ENCODE data around the gene LHX8.
"Not testable (repeated sequence)": the region's sequence is repeated elsewhere in the genome, so short reads cannot be mapped to it uniquely, and the experiment has no call there.

The LHX8 gene

DNA sequence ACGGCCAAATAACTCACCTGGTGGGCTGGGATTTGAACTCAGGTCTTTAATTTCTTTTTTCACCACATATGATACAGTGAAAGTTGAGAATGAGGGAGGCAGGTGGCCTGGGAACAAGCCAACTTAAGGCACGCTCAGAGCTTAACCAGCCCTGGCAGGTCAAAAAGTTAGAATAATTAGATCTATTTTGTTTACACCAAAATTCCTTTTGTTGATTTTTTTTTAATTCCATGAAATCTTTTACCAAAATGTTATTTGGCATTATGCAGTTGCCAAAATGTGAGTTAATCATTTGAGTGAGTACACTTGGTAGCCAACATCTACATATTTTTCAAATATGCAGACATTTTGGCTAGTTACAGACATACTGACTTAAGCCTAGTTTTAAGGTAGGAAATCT, 36.8 kb downstream of the LHX8 start:
- Histone ChIP-seq H3K4me1 (ENCODE audit: control insufficient read depth, low read length) (no peaks in the 10 kb centered on the region), H3K9me2 (replicated peaks; ENCODE audit: control insufficient read depth, low read length) (no peaks in the 10 kb centered on the region), H3K27me3 (ENCODE audit: control insufficient read depth, low read length) (no peaks in the 10 kb centered on the region), H3K9me3 (ENCODE audit: control insufficient read depth, insufficient read depth, low read length) (no peaks in the 10 kb centered on the region), H3K4me3 (ENCODE audit: low read length) (no peak overlapping the region), H3F3A (ENCODE audit: control insufficient read depth, insufficient read depth) (no peaks in the 10 kb centered on the region), H3K4me2 (ENCODE audit: low read length) (no peak overlapping the region), H4K20me1 (ENCODE audit: control insufficient read depth, insufficient read depth, low read depth, low read length) (no peaks in the 10 kb centered on the region), H3K27ac (ENCODE audit: low read depth, low read length) (no peak overlapping the region), H3K36me3 (ENCODE audit: control insufficient read depth, low read length) (no peaks in the 10 kb centered on the region), H3K79me2 (ENCODE audit: control insufficient read depth, low read length) (no peaks in the 10 kb centered on the region)
- no peak for TF ChIP-seq CTCF (IDR thresholded peaks at IDR 0.05; ENCODE audit: low read depth, low read length, poor library complexity, severe bottlenecking)

- no peak for TF ChIP-seq EZH2phosphoT487 (IDR thresholded peaks at IDR 0.05; ENCODE audit: borderline replicate concordance, low read length)
Observed at GRCh38 chr1:75171876-75172275, 37.7 kb downstream of the LHX8 start.

GRCh38 chr1:75172556-75172955, 38.4 kb downstream of the LHX8 start:
- H4K20me1 ChIP-seq (ENCODE audit: control insufficient read depth, insufficient read depth, low read depth, low read length) = no peaks in the 10 kb centered on the region
- H3K27me3 ChIP-seq (ENCODE audit: control insufficient read depth, low read length) = no peaks in the 10 kb centered on the region
- H3K9me2 ChIP-seq (replicated peaks; ENCODE audit: control insufficient read depth, low read length) = no peaks in the 10 kb centered on the region
- no peaks in the 10 kb centered on the region for H3K36me3 ChIP-seq (ENCODE audit: control insufficient read depth, low read length)
- H3K27ac ChIP-seq (ENCODE audit: low read depth, low read length) = no peak overlapping the region
- no peak overlapping the region for H3K4me2 ChIP-seq (ENCODE audit: low read length)
- no peaks in the 10 kb centered on the region for H3K79me2 ChIP-seq (ENCODE audit: control insufficient read depth, low read length)
- TF ChIP-seq CTCF (IDR thresholded peaks at IDR 0.05; ENCODE audit: low read depth, low read length, poor library complexity, severe bottlenecking) (no peak), EZH2phosphoT487 (IDR thresholded peaks at IDR 0.05; ENCODE audit: borderline replicate concordance, low read length) (no peak)
- no peaks in the 10 kb centered on the region for H3K9me3 ChIP-seq (ENCODE audit: control insufficient read depth, insufficient read depth, low read length)
- no peaks in the 10 kb centered on the region for H3K4me1 ChIP-seq (ENCODE audit: control insufficient read depth, low read length)
- H3K4me3 ChIP-seq (ENCODE audit: low read length) = no peak overlapping the region
- no peaks in the 10 kb centered on the region for H3F3A ChIP-seq (ENCODE audit: control insufficient read depth, insufficient read depth)

More at GRCh38 chr1:75171876-75172275, 37.7 kb downstream of the LHX8 start:
- Histone ChIP-seq H3K4me3 (ENCODE audit: low read length) (no peak overlapping the region), H3K27ac (ENCODE audit: low read depth, low read length) (no peak overlapping the region), H3K9me2 (replicated peaks; ENCODE audit: control insufficient read depth, low read length) (no peaks in the 10 kb centered on the region), H3F3A (ENCODE audit: control insufficient read depth, insufficient read depth) (no peaks in the 10 kb centered on the region), H3K27me3 (ENCODE audit: control insufficient read depth, low read length) (no peaks in the 10 kb centered on the region), H3K79me2 (ENCODE audit: control insufficient read depth, low read length) (no peaks in the 10 kb centered on the region), H3K4me2 (ENCODE audit: low read length) (no peak overlapping the region), H3K36me3 (ENCODE audit: control insufficient read depth, low read length) (no peaks in the 10 kb centered on the region), H3K9me3 (ENCODE audit: control insufficient read depth, insufficient read depth, low read length) (no peaks in the 10 kb centered on the region), H3K4me1 (ENCODE audit: control insufficient read depth, low read length) (no peaks in the 10 kb centered on the region), H4K20me1 (ENCODE audit: control insufficient read depth, insufficient read depth, low read depth, low read length) (no peaks in the 10 kb centered on the region)

GRCh38 chr1:75174031-75174760, 40.0 kb downstream of the LHX8 start:
- H3K4me1 ChIP-seq (ENCODE audit: control insufficient read depth, low read length) = no peaks in the 10 kb centered on the region
- H3K27me3 ChIP-seq (ENCODE audit: control insufficient read depth, low read length) = no peaks in the 10 kb centered on the region
- H3K4me3 ChIP-seq (ENCODE audit: low read length) = no peak overlapping the region
- H3K27ac ChIP-seq (ENCODE audit: low read depth, low read length) = no peak overlapping the region
- no peaks in the 10 kb centered on the region for H3F3A ChIP-seq (ENCODE audit: control insufficient read depth, insufficient read depth)
- H3K4me2 ChIP-seq (ENCODE audit: low read length) = no peak overlapping the region
- no peaks in the 10 kb centered on the region for H4K20me1 ChIP-seq (ENCODE audit: control insufficient read depth, insufficient read depth, low read depth, low read length)
- H3K79me2 ChIP-seq (ENCODE audit: control insufficient read depth, low read length) = no peaks in the 10 kb centered on the region
- H3K9me3 ChIP-seq (ENCODE audit: control insufficient read depth, insufficient read depth, low read length) = no peaks in the 10 kb centered on the region
- TF ChIP-seq CTCF (IDR thresholded peaks at IDR 0.05; ENCODE audit: low read depth, low read length, poor library complexity, severe bottlenecking) = no peak
- TF ChIP-seq EZH2phosphoT487 (IDR thresholded peaks at IDR 0.05; ENCODE audit: borderline replicate concordance, low read length) = no peak
- H3K36me3 ChIP-seq (ENCODE audit: control insufficient read depth, low read length) = no peaks in the 10 kb centered on the region
- no peaks in the 10 kb centered on the region for H3K9me2 ChIP-seq (replicated peaks; ENCODE audit: control insufficient read depth, low read length)

DNA sequence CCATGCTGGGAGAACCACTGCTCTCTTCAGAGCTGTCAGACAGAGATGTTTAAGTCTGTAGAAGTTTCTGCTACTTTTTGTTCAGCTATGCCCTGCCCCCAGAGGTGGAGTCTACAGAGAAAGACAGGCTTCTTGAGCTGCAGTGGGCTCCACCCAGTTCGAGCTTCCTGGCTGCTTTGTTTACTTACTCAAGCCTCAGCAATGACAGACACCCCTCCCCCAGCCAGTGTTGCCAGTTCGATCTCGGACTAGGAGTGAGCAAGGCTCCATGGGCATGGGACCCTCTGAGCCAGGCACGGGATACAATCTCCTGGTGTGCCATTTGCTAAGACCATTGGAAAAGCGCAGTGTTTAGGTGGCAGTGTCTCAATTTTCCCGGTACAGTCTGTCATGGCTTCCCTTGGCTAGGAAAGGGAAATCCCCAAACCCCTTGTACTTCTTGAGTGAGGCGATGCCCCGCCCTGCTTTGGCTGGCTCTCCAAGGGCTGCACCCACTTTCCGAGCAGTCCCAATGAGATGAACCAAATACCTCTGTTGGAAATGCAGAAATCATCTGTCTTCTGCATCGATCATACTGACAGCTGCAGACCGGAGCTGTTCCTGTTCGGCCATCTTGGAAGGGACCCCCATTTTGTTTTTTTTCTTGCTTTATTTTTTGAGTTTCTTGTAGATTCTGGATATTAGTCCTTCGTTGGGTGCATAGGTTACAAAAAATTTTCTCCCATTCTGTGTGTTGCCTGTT, 47.2 kb downstream of the LHX8 start:
- H3K4me1 ChIP-seq (ENCODE audit: control insufficient read depth, low read length); H3K4me2 ChIP-seq (ENCODE audit: low read length); H3K4me3 ChIP-seq (ENCODE audit: low read length): not testable (repeated sequence)

More for the DNA sequence above, 47.2 kb downstream of the LHX8 start:
- not testable (repeated sequence) for H3K27ac ChIP-seq (ENCODE audit: low read depth, low read length); H3K27me3 ChIP-seq (ENCODE audit: control insufficient read depth, low read length); H3K36me3 ChIP-seq (ENCODE audit: control insufficient read depth, low read length); H3K9me2 ChIP-seq (replicated peaks; ENCODE audit: control insufficient read depth, low read length); H3K9me3 ChIP-seq (ENCODE audit: control insufficient read depth, insufficient read depth, low read length); H3K79me2 ChIP-seq (ENCODE audit: control insufficient read depth, low read length); H3F3A ChIP-seq (ENCODE audit: control insufficient read depth, insufficient read depth); H4K20me1 ChIP-seq (ENCODE audit: control insufficient read depth, insufficient read depth, low read depth, low read length)
